ENCODE data around the gene TMEM88.

Gene TMEM88

GRCh38 chr17:7843536-7844291 lies 11.2 kb upstream of the TMEM88 start:
- DNase-seq (ENCODE audit: low spot score) = peak; percentile 73

GRCh38 chr17:7844292-7845154 lies 10.3 kb upstream of the TMEM88 start:
- peak; percentile 95 for DNase-seq (ENCODE audit: low spot score)

DNA sequence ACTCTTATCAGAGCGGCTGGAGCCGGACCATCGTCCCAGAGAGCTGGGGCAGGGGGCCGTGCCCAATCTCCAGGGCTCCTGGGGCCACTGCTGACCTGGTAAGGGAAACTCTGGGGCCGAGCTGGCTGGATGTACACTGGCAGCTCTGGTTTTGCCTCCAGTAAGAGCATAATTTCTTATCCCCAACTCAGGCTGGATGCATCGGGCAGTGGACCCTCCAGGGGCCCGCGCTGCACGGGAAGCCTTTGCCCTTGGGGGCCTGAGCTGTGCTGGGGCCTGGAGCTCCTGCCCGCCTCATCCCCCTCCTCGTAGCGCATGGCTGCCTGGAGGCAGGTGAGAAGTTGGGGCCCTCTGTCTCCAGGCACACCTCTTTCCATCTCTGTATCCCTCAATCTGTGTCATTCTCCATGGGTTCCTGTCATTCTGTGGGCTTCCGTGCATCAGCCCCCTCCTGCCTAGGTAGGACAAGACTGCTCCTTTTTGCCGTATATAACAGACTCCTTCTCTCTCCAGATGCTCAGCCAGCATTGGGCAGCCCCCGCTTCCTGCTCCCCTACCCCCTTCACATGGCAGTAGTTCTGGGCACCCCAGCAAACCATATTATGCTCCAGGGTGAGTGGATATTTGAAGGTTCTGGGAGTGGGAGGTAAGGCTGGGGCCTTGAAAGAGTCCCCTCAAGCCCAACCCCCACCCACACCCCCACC lies 9.4 kb upstream of the TMEM88 start:
- DNase-seq (ENCODE audit: low spot score) = no peak

GRCh38 chr17:7846063-7846735 lies 8.7 kb upstream of the TMEM88 start:
- no peak for DNase-seq (ENCODE audit: low spot score)

DNA sequence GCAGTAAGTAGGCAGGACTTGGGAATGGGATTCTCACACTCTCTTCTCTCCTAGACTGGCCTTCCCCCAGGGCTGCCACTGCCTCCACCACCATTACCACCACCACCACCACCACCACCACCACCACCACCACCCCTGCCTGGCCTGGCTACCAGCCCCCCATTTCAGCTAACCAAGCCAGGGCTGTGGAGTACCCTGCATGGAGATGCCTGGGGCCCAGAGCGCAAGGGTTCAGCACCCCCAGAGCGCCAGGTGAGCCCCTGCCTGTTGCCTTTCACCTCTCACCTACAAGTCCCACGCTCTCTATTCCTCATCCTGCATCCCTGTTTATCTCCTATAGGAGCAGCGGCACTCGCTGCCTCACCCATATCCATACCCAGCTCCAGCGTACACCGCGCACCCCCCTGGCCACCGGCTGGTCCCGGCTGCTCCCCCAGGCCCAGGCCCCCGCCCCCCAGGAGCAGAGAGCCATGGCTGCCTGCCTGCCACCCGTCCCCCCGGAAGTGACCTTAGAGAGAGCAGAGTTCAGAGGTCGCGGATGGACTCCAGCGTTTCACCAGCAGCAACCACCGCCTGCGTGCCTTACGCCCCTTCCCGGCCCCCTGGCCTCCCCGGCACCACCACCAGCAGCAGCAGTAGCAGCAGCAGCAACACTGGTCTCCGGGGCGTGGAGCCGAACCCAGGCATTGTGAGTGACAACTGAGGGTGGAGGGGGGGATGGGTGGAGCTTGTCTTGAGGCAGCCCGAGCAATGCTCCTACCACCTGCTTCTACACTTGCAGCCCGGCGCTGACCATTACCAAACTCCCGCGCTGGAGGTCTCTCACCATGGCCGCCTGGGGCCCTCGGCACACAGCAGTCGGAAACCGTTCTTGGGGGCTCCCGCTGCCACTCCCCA lies 7.9 kb upstream of the TMEM88 start:
- no peak for DNase-seq (ENCODE audit: low spot score)

DNA sequence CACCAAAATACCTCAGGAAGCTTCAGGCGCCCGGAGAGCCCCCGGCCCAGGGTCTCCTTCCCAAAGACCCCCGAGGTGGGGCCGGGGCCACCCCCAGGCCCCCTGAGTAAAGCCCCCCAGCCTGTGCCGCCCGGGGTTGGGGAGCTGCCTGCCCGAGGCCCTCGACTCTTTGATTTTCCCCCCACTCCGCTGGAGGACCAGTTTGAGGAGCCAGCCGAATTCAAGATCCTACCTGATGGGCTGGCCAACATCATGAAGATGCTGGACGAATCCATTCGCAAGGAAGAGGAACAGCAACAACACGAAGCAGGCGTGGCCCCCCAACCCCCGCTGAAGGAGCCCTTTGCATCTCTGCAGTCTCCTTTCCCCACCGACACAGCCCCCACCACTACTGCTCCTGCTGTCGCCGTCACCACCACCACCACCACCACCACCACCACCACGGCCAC lies 6.7 kb upstream of the TMEM88 start:
- DNase-seq (ENCODE audit: low spot score) = no peak

- DNase-seq (ENCODE audit: low spot score) = no peak
Observed at GRCh38 chr17:7848739-7849129, 6.1 kb upstream of the TMEM88 start.

DNA sequence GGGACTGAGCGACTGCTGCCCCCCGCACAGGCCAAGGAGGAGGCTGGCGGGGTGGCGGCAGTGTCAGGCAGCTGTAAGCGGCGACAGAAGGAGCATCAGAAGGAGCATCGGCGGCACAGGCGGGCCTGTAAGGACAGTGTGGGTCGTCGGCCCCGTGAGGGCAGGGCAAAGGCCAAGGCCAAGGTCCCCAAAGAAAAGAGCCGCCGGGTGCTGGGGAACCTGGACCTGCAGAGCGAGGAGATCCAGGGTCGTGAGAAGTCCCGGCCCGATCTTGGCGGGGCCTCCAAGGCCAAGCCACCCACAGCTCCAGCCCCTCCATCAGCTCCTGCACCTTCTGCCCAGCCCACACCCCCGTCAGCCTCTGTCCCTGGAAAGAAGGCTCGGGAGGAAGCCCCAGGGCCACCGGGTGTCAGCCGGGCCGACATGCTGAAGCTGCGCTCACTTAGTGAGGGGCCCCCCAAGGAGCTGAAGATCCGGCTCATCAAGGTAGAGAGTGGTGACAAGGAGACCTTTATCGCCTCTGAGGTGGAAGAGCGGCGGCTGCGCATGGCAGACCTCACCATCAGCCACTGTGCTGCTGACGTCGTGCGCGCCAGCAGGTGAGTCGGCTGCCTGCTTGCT lies 5.6 kb upstream of the TMEM88 start:
- no peak for DNase-seq (ENCODE audit: low spot score)

DNA sequence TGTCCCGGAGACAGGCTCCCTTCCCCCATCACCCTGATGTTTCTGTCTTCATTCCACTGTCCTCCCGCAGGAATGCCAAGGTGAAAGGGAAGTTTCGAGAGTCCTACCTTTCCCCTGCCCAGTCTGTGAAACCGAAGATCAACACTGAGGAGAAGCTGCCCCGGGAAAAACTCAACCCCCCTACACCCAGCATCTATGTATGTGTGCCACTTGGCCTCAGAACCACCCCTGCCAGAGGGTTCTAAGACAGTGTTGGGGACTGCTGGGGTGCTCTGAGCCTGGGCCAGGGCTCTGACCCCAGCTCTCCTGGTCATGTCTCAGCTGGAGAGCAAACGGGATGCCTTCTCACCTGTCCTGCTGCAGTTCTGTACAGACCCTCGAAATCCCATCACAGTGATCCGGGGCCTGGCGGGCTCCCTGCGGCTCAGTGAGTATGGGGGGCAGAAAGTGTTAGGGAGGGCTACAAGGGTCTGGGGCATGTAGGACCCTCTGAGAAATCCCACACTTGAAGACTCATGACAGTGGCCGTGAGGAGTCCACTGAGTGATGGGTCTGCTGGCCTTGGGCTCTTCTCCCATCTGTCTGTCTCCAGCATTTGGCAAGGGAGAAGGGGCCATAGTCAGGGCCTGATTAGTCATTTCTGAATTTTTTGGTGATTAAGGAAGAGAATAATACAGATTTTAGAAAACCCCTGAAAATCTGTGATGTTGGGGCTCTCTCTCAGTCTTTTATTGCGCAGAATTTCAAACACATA lies 4.9 kb upstream of the TMEM88 start:
- DNase-seq (ENCODE audit: low spot score) = no peak

- no peak for DNase-seq (ENCODE audit: low spot score)
Observed at GRCh38 chr17:7850701-7851437, 4.0 kb upstream of the TMEM88 start.

DNA sequence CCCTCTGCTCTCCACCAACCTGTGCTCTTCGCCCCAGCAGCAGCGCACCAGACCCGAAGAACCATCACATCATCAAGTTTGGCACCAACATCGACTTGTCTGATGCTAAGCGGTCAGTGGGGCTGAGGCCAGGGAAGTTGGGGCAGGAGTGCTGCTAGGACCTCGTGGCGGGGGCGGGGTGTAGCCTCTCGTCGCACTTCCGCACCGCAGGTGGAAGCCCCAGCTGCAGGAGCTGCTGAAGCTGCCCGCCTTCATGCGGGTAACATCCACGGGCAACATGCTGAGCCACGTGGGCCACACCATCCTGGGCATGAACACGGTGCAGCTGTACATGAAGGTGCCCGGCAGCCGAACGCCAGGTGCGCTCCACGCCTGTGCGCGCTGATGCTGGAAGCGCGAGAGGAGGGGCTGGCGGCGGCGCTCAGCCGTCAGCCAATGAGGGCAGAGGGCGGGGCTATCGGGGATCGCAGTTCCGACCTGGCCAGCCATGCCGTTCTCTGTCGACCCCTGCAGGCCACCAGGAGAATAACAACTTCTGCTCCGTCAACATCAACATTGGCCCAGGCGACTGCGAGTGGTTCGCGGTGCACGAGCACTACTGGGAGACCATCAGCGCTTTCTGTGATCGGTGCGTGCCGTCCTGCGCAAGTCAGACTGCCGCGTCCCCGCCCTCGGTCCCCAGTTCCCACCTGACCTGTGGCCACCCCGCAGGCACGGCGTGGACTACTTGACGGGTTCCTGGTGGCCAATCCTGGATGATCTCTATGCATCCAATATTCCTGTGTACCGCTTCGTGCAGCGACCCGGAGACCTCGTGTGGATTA lies 3.2 kb upstream of the TMEM88 start:
- DNase-seq (ENCODE audit: low spot score) = peak; percentile 87

DNA sequence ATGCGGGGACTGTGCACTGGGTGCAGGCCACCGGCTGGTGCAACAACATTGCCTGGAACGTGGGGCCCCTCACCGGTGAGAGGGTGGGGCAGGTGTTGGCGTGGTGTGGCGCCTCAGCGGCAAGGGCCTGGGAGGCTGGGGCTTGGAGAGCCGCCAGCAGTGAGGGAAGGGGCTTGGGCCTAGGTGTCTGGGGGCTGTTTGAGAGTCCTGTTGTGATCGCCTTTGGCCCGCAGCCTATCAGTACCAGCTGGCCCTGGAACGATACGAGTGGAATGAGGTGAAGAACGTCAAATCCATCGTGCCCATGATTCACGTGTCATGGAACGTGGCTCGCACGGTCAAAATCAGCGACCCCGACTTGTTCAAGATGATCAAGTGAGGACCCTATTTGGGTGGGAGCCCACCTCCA lies 2.6 kb upstream of the TMEM88 start:
- DNase-seq (ENCODE audit: low spot score) = no peak

- no peak for DNase-seq (ENCODE audit: low spot score)
Observed at GRCh38 chr17:7852919-7853690, 1.8 kb upstream of the TMEM88 start.

DNA sequence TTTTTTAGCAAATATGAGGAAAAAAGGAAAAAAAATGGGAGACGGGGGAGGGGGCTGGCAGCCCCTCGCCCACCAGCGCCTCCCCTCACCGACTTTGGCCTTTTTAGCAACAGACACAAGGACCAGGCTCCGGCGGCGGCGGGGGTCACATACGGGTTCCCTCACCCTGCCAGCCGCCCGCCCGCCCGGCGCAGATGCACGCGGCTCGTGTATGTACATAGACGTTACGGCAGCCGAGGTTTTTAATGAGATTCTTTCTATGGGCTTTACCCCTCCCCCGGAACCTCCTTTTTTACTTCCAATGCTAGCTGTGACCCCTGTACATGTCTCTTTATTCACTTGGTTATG lies 1.2 kb upstream of the TMEM88 start:
- no peak for DNase-seq (ENCODE audit: low spot score)

DNA sequence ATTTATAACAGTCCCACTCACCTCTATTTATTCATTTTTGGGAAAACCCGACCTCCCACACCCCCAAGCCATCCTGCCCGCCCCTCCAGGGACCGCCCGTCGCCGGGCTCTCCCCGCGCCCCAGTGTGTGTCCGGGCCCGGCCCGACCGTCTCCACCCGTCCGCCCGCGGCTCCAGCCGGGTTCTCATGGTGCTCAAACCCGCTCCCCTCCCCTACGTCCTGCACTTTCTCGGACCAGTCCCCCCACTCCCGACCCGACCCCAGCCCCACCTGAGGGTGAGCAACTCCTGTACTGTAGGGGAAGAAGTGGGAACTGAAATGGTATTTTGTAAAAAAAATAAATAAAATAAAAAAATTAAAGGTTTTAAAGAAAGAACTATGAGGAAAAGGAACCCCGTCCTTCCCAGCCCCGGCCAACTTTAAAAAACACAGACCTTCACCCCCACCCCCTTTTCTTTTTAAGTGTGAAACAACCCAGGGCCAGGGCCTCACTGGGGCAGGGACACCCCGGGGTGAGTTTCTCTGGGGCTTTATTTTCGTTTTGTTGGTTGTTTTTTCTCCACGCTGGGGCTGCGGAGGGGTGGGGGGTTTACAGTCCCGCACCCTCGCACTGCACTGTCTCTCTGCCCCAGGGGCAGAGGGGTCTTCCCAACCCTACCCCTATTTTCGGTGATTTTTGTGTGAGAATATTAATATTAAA lies 638 bp upstream of the TMEM88 start:
- no peak for DNase-seq (ENCODE audit: low spot score)

DNA sequence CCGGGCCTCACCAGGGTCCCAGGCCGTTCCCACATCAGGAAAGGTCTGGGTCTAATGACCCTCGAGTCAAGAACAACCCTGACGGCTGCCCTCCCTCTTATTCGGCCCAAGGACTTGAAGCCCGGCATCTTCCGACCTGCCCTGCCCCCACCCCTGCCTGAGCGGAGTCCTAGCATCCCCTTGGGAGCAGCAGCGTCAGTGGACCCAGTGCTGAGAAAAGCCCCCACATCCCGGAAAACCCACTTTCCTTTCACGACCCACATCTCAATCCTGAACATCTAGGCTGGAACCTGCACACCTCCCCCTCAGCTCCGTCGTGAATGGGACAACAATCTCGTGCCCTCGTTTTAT lies 769 bp downstream of the TMEM88 start:
- DNase-seq (ENCODE audit: low spot score) = no peak
